HTERT RPE-1 (cell line): ENCODE data around the gene CTDSP2.
"Not testable (repeated sequence)": the region's sequence is repeated elsewhere in the genome, so short reads cannot be mapped to it uniquely, and the experiment has no call there.

Experiments used
- in situ Hi-C: fragments of 300-500 bp; cut with MboI; formaldehyde crosslinking; loops from 4 replicates; pipeline ENCODE4 v1.14.3; 2020; ENCODE audit warnings: low sequenced_read_pairs

CTDSP2 gene

DNA sequence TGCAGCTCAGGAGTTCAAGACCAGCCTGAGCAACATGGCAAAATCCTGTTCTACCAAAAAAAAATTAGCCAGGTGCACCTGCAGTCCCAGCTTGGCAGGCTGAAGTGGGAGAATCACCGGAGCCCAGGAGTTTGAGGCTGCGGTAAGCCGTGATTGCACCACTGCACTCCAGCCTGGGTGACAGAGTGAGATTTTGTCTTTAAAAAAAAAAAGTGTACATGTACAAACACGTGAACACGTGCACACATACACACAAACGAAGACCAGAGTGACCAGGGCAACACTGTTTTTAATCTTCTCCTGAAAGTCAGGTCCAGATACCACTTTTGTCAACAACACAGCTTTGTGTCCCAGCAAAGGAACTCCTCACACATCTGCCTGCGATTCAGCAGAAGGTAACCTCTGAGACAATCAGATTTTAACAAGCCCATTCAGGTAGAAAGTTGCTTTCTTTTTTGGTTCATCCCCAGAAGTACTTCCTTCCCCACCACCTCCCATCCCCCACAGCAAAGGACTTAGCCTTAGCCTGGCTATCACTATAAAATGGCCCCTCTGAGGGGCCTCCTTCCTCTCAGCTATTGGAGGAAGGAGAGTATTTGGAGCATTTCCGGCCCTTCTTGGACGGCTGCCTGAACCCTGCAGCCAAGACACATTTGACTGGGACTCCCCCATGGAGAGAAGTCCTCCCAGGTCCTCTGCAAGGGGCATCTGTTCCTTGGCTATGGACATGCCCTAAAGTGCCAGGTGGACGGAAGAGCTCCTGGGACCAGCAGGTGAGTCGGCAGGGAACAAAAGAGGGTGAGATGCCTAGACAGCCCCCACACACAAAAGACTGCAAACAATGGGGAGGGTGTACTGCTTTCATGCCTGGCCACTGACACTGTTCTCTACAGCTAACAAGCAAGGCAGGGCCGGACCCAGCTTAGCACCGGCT, 9.8 kb downstream of the CTDSP2 start:
- in situ Hi-C loops: no loop called here

DNA sequence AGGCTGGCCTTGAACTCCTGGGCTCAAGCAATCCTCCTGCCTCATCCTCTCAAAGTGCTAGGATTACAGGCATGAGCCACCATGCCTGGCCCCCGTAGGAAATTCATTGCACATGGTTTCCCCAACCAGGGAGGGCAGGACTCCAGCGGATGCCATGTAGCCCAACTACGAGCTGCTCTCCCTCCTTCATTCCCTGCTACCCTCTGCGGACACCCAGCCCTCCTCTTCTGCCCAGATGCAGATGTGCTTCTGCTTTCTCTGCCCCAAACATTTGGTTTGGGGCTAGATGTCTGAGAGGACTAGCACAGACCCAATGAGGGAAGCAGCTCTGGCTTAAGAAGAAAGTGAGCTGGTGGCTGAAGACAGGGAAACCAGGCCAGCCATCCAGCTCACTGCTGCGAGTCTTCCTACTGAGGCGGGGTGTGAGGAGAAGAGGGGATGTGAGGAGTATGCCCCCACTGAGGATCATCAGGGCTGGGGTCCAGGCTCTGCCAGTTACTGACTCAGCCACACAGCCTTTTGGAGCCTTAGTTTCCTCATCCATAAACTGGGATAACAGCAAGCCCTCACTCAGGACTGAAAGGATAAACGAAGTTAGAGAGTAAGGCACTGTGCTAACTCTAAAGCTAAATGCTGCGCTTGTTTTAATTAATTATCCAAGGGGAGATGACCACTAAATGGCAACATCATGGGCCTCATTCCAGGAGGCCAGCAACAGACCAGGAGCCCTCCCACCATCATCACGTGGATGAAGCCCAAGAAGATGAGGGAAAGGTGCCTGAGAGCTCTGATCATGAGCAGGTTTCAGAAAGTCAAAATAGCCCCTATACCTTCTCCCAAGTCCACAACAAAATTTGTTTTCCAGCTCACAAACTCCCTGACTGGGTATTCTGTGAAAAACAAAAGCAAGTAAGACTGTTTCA, 10.9 kb downstream of the CTDSP2 start:
- in situ Hi-C loops: no loop called here

DNA sequence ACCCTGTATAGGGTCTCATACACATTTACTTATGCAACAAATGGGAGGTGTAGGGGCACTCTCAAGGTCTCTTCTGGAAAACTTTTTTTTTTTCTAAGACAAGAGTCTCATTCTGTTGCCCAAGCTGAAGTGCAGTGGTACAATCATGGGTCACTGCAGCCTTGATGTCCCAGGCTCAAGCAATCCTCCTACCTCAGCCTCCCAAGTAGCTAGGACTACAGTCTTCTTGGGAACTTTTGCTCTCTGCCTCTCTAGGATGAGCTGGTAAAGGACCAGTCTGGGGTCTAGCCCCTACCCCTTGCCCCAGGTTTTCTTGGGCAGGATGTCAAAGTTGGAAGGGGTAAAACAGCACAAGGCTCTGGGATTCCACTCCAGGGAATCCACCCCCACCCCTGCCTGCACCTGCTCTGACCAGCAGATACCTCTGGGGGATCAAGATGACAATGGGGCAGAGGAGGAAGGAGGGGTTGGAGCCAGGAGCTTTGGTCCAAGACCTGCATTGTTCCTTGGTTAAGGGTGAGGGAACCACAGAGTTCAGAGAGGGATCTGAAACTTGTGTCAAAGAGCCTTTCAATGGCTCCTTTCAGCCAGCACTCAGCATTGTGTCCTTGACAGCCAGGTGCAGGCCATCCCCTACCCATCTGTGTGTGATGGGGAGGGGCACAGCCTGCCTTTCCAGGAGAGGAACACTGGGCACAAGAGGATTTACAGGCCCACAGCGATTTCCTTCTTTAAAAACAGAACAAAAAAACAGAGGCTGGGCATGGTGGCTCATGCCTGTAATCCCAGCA, 12.2 kb downstream of the CTDSP2 start:
- in situ Hi-C loops: no loop called here

DNA sequence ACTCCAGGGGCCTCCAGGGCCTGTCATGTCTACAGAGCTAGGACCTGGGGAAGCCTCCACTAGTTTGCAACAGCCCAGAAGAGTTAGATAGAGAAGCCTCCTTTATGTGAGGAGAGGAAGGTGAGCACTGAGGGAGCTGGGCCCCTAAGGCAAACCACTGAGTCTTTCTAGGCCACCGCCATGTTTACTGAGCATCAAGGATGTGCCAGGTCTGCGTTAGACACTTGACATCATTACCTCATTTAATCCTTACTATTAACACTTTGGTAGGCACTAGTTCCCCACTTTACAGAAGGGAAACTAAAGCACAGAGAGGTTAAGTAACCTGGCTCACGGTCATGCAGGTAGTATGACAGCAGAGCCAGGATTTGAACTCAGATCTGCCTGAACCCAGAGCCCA, 12.9 kb downstream of the CTDSP2 start:
- in situ Hi-C loops: no loop called here

DNA sequence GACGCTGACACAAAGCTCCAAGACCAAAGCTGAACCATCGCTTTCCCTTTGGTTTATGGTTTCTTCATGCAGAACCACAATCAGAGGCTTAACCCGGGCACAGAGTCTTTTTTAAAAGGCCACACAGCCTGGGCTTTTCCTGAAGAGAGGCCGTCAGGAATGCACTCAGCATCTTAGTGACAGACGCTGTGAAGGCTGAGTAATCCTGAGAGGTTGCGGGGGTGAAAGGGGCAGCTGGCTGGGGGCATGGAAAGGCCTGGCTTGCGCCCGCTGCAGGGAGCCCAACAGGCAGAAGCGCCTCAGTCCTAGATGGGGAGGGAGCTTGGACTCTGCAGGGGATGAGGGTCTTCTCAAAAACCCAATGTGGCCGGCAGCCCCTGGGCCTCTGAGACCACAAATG, 13.6 kb downstream of the CTDSP2 start:
- in situ Hi-C loops: no loop called here

DNA sequence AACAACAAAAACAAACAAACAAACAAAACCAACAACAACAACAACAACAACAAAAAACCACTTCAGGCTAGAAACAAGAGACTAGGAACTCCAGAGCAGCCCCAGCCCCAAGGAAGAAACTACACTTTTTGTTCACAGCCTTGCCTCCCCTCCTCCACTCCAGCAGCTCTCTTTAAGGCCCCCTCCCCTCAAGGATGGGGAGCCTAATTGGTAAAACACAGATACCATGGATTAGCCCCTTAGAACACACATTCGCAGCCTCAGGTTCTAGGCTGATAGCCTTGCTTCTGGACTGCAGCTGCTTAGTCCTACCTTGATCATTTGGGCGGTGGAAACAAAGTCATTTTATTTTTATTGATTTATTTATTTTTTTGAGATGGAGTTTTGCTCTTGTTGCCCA, 16.1 kb downstream of the CTDSP2 start:
- in situ Hi-C loops: no loop called here

DNA sequence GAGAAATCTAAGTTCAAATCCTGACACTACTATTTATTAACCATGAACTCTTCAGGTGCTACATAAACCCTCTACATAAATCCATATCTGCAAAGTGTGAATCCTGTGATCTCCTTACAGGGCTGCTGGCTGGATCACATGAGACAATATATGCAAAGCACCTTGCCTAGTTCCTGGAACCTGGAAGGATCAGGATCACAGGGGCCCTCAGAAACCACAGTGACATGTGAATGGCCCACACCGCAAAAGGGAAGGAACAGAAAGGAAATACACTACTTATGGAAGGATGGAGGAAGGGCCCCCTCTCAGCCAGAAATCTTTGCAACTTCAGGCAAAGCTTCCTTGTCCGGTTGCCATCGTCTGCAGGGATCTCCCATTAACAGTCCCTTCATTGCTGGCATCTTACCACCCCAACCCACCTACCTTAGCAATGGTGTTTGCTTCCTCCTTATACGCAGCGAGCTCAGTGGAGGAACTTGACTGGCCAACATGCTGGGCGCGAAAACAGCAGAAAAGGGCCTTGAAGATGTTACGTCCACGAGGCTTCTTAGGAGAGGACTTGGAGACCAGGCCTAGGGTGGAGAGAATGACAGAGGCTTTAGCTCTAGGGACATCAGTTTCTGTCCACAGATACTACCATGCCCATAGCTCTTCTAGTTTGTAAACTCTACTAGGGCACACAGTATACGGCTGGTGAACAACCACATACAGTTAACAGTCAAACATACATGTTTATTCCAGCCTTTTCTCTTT, 17.3 kb downstream of the CTDSP2 start:
- in situ Hi-C loops: no loop called here

DNA sequence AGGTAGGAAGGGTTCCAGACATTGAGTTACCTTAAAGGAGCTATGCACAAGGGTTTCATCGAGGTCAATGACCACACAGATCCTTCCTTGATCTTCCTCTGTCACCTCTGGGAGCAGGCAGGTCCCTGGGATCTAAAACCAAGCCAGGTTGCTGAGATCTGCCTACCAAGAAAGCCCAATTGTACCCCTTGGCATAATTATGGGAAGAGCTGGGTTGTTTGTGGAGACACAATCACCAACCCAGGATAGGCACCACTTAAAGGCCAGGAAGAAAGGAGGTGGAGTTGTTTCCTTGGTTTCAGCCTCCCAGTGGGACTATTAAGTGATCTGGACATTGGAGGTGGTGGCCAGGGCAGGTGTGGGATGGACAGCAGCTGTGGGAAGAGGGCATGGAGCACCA, 19.6 kb downstream of the CTDSP2 start:
- in situ Hi-C loops: no loop called here

DNA sequence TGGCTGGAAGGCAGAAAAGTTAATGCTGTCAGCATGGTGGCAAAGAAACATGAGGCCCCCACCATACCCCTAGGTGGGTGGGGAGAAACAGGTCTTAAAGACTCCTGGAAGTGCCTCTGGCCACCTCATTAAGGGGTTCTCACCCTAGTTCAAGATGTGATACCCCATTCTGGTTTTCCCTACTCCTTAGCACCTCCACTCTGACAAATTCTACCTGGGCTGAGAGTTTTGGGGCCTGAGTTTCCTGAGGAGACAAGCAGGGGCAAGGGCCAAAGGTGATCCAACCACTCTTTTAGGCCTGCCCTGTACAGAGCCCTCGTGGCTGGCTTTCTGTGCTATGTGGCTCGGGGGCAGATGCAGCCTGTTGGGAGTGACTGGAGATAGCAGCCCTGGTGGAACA, 20.1 kb downstream of the CTDSP2 start:
- in situ Hi-C loops: no loop called here

DNA sequence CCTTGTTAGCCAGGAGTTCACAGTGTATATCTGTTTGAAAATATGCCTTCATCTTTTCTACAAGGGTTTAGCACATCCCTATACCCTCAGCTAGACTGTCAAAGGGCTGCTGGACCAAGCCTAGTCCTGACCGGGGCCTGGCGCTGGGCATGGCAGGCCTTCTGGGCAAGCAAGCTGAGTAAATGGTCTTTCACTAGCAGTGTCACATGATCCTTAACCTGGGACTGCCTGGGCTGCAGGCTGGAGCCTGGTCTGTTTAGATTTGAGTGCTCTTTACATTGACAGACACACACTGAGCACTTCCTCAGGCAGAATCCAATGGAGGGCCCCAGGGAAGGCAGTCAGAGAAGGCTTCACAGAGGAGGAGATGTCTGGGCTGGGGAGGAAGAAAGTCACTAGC, 21.1 kb downstream of the CTDSP2 start:
- in situ Hi-C loops: no loop called here

DNA sequence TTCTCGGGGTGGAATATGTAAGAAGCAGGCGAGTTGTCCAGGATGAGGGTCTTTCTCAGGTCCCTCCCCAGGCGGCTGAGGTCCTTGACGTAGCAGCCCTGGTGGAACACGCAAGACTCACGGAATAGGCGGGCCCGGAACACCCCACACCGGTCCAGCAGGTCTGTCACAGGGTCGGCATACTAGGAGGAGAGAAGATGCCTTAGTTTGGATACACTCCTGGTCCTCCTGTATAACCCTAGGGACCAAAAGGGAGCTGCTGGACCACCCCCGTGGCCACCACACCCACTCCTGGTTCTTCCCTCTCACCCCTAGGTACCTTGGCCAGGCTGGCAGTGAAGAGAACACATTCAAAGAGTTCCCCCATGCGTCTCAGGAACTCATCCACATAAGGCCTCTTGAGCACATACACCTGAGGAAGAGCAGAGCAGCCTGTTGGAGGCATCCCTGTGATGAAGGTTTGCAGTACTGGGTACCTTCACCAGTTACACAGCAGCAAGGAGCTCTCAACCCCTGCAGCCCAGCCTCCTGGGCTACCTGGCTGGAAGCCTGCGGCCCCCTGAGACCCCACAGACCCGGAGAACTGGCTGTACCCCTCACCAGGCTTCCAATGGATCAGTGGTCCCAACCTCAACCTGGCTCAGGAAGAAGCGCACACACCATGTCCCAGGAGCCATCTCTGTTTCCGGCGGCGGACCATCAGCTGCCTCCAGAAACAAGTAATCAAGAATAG, 22.5 kb downstream of the CTDSP2 start:
- in situ Hi-C loops: no loop called here

DNA sequence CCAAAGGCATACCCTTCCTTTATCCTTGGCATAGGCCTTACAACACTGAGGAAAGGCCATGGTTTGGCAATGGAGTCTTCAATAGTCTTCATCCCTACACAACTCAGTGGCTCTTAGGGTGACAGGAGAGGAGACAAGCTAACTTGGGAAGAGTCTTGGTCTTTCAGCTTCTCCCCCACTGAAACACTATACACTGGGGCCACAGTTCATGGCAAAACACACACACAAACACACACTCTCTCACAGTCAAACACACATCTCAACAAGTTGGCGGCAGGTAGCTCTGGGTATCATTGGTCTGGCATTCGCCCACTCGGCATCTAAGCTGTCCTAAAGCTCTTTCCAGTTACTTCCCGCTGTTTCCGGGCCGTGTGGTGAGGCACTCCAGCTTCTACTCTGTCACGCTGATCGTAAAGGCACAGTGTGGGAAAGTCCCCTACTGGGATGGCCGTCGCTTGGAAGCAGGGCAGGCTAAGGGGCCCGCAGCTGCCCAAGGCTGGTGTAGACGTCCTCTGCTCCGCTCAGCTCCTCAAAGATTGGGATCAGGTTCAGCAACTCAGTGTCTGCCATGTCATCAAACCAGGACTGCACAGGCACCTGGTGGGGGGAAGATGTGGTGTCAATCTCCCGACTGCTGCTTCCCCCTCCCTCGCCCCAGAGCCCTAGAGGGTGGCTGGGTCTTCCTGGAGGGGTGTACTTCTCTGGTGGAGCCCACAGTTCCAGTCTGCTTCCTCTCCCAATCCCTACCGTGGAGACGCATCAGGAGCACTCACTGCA, 23.2 kb downstream of the CTDSP2 start:
- in situ Hi-C loops: no loop called here

DNA sequence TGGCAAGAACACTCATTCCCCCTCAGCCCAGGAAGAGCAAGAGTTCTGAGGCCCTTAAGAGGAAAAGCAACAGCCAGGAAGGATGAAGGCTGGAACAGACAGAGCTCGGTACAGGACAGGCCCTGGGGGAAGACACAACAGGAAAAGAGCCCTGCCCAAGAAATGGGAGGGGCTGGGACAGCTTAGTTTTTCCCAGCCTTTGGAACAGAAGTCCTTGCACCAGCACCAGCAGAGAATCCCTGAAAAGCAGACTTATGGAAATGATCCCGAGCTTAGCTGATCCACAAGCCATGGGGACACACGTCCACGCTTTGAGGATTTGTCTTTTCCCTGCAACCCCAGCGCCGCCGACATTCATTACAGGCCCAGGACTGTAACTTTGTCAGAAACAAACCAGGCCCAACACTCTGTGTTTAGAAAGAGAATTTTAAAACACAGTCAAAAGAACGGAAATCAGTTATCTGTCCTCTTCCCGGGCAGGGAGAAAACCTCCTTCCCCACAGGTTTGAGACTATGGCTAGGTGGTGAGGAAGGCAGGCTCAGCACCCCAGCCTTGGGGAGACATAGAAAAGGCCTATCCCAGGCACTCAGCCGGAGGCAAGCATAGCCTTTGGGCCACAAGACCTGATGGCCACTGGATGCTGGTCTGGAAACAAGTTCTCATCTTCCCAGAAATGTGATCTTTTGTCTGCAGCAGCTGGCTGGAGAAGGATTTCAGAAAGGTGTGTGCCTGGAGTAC, 24.0 kb downstream of the CTDSP2 start:
- in situ Hi-C loops: no loop called here

DNA sequence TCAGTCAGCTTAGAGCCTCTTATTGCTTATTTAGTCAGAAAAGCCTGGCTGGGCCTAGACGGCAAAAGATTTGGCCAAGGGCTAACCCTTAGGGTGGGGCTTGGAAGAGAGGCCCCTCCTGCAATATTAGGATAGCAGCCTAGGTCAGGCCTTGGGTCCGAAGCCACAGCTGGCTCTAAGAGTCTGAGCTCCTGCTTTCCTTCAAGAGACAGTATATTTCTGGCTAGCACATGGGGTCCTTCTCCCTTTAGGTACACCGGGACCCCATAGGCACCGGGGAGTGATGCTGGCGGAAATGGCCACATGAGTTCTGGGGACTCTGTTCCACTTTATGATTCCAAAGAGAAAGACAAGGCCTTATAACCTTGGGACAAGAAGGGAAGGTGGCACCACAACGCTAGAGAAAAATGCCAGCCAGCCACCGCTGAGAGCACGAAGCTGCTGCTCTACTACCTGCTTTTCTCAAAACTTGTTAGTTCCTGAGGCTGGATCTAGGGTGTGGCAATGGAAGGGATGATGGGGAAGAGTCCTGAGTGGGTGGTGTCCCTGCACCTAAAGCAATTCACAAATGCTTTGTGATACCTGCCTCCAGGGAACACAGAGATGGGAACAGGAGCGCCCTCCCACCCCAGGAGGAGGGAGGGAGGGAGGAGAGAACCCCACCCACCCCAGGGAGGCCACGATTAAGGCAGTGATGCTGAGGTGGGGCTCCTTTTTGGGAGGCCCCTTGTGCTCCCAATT, 24.9 kb downstream of the CTDSP2 start:
- in situ Hi-C loops: no loop called here

DNA sequence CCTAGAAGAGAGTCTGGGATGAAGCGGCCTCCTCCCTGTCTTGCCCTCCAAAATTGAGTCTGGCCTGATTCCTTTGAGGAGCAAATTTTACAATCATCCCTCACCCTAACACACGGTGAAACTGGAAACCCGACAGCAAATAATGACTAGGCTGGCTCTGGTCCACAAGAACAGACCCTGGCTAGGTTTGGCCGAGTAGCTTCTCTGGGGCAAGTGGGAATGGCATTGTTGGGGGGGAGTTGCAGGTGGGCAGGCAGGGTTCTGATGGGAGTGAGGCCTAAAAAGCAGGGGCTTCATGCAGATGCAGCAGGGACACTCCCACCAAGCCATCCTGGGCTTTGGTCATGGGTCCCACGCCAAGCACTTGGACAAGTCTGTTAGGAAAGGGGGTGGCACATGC, 25.5 kb downstream of the CTDSP2 start:
- in situ Hi-C loops: not testable (repeated sequence)

DNA sequence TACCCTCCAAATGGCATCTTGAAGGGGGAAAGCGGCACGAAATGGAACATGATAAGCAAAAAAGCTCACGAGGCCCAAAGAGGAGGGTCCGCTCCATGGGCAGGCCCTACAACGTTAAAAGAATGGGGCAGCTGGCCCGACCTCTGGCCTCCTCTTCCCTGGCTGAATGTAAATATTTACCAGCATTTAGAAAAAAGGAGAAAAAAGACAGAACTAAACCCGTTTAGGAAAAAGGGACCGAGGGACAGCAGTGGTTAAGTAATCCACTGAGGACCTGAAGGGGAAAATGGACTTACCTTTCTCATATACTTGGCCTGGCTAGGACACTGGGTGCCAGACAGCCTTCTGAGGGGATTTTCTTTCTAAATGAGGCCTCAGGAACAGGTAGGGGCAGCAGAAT, 26.4 kb downstream of the CTDSP2 start:
- in situ Hi-C loops: not testable (repeated sequence)

DNA sequence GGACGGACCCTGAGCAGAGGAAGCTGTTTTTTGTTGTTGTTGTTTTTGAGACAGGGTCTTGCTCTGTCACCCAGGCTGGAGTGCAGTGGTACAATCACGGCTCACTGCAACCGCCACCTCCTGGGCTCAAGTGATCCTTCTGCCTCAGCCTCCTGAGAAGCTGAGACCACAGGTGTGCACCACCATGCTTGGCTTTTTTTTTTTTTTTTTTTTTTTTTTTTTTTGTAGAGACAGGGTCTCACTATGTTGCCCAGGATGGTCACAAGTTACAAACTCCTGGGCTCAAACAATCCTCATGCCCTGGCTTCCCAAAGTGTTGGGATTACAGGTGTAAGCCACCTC, 28.6 kb downstream of the CTDSP2 start:
- in situ Hi-C loops: not testable (repeated sequence)
